ENCODE results near the gene HKDC1.
A peak's percentile ranks its signal among the peaks of the same experiment; 100 is the strongest.

Gene HKDC1

GRCh38 chr10:69230128-69230527 is 10.0 kb downstream of the HKDC1 start:
- Histone ChIP-seq H3K36me3 (no peaks in the 10 kb centered on the region), H3K4me1 (ENCODE audit: control insufficient read depth in 1 of 2, insufficient read depth in 1 of 2, low read depth in 1 of 2, low read length in 1 of 2) (peaks cover 8% of the 10 kb centered on the region in 2 experiments), H3K27me3 (no peaks in the 10 kb centered on the region), H3K27ac (no peak overlapping the region), H3K4me3 (ENCODE audit: low read depth in 1 of 2, low read length in 1 of 2) (no peak overlapping the region), H3K9me3 (no peaks in the 10 kb centered on the region)
- TF ChIP-seq CTCF (IDR thresholded peaks at IDR 0.05) = no peak

GRCh38 chr10:69232252-69232651 is 12.1 kb downstream of the HKDC1 start:
- no peak overlapping the region for H3K4me3 ChIP-seq (ENCODE audit: low read depth in 1 of 2, low read length in 1 of 2)
- no peak for TF ChIP-seq CTCF (IDR thresholded peaks at IDR 0.05)
- no peaks in the 10 kb centered on the region for H3K27me3 ChIP-seq
- H3K4me1 ChIP-seq (ENCODE audit: control insufficient read depth in 1 of 2, insufficient read depth in 1 of 2, low read depth in 1 of 2, low read length in 1 of 2) = peaks cover 8% of the 10 kb centered on the region in 2 experiments
- no peaks in the 10 kb centered on the region for H3K9me3 ChIP-seq
- H3K27ac ChIP-seq = no peak overlapping the region
- H3K36me3 ChIP-seq = no peaks in the 10 kb centered on the region

- Histone ChIP-seq H3K36me3 (no peaks in the 10 kb centered on the region), H3K27me3 (no peaks in the 10 kb centered on the region), H3K9me3 (no peaks in the 10 kb centered on the region), H3K4me3 (ENCODE audit: low read depth in 1 of 2, low read length in 1 of 2) (no peak overlapping the region), H3K4me1 (ENCODE audit: control insufficient read depth in 1 of 2, insufficient read depth in 1 of 2, low read depth in 1 of 2, low read length in 1 of 2) (peaks cover 8 to 13% of the 10 kb centered on the region in 2 experiments), H3K27ac (no peak overlapping the region)
- TF ChIP-seq CTCF (IDR thresholded peaks at IDR 0.05) = no peak
These were observed 12.8 kb downstream of the HKDC1 start for GRCh38 chr10:69232736-69233480.

- no peaks in the 10 kb centered on the region for H3K27me3 ChIP-seq
- no peaks in the 10 kb centered on the region for H3K36me3 ChIP-seq
- H3K9me3 ChIP-seq = no peaks in the 10 kb centered on the region
- TF ChIP-seq CTCF (IDR thresholded peaks at IDR 0.05) = no peak
- H3K4me3 ChIP-seq (ENCODE audit: low read depth in 1 of 2, low read length in 1 of 2) = no peak overlapping the region
- no peak overlapping the region for H3K27ac ChIP-seq
- H3K4me1 ChIP-seq (ENCODE audit: control insufficient read depth in 1 of 2, insufficient read depth in 1 of 2, low read depth in 1 of 2, low read length in 1 of 2) = peaks cover under 1 to 6% of the 10 kb centered on the region in 2 experiments
These were observed 14.3 kb downstream of the HKDC1 start for GRCh38 chr10:69234447-69234846.

- Histone ChIP-seq H3K4me3 (ENCODE audit: low read depth in 1 of 2, low read length in 1 of 2) (no peak overlapping the region), H3K27me3 (no peaks in the 10 kb centered on the region), H3K9me3 (no peaks in the 10 kb centered on the region), H3K27ac (no peak overlapping the region), H3K36me3 (no peaks in the 10 kb centered on the region), H3K4me1 (ENCODE audit: control insufficient read depth in 1 of 2, insufficient read depth in 1 of 2, low read depth in 1 of 2, low read length in 1 of 2) (peaks cover 4 to 8% of the 10 kb centered on the region in 2 experiments)
- TF ChIP-seq CTCF (IDR thresholded peaks at IDR 0.05) = peak; percentile 92
These were observed 17.5 kb downstream of the HKDC1 start for GRCh38 chr10:69237528-69238159.
